IMR-90 (cell line): ENCODE results near the gene TCF12. TPM values are rescaled to one million over a fixed set of nuclear protein-coding genes. Genes with fewer than 3 reads are reported as not detected.

Experiments
- ATAC-seq: fragments of 200-7000 bp; cut with Tn5 transposase; 2 replicates; pipeline ENCODE4 v1.9.1; 2020; ENCODE audit warnings: low read depth, mild to moderate bottlenecking, moderate library complexity
- BruUV-seq: library from RNA; stranded (reverse); fragments of 400-500 nt; replicated peaks from 2 replicates; lab custom pipeline; 2021; lab: Mats Ljungman, UMichigan
- CTCF ChIA-PET: fragments of 300-600 bp; formaldehyde crosslinking; extraction: SDS; loops from one replicate; lab custom pipeline; 2021; ENCODE audit warnings: antibody characterized with exemption; lab: Yijun Ruan, JAX
- POLR2A ChIA-PET: fragments of 300-600 bp; sonication (Branson Sonifier 250); formaldehyde crosslinking; loops from one replicate; lab custom pipeline; 2022; ENCODE audit warnings: antibody characterized with exemption; ENCODE audit not compliant: unreplicated experiment; lab: Charles Lee
- DNase-seq: peaks from one replicate; pipeline ENCODE4 v3.0.0; 2013
- H2AFZ ChIP-seq: replicated peaks from 2 replicates; pipeline ENCODE3; 2013; ENCODE audit warnings: low read length, mild to moderate bottlenecking; ENCODE audit not compliant: poor library complexity
- H2AK5ac ChIP-seq: 2 replicates; pipeline ENCODE4 v1.6.1; 2013; ENCODE audit warnings: low read depth, low read length, inconsistent platforms
- H2AK9ac ChIP-seq: replicated peaks from 2 replicates; pipeline ENCODE3; 2013; ENCODE audit warnings: mild to moderate bottlenecking, low read depth, low read length, moderate library complexity; ENCODE audit not compliant: poor library complexity
- H2BK120ac ChIP-seq: 2 replicates; pipeline ENCODE4 v1.6.1; 2013; ENCODE audit warnings: low read depth, low read length, inconsistent platforms
- H2BK15ac ChIP-seq: 3 replicates; pipeline ENCODE4 v1.6.1; 2013; ENCODE audit warnings: low read depth, low read length, inconsistent platforms
- H2BK20ac ChIP-seq: 2 replicates; pipeline ENCODE4 v1.6.1; 2013; ENCODE audit warnings: low read depth, mild to moderate bottlenecking, inconsistent platforms, low read length, moderate library complexity
- H2BK5ac ChIP-seq: 2 replicates; pipeline ENCODE4 v1.6.1; 2013; ENCODE audit warnings: mild to moderate bottlenecking, low read depth, low read length, inconsistent platforms; ENCODE audit not compliant: poor library complexity, severe bottlenecking
- H3K14ac ChIP-seq: replicated peaks from 2 replicates; pipeline ENCODE4 v1.6.1; 2013; ENCODE audit warnings: low read depth, low read length, inconsistent platforms
- H3K18ac ChIP-seq: 2 replicates; pipeline ENCODE4 v1.6.1; 2013; ENCODE audit warnings: low read depth, low read length, control low read depth
- H3K23ac ChIP-seq: 2 replicates; pipeline ENCODE4 v1.6.1; 2013; ENCODE audit warnings: low read depth, low read length, inconsistent platforms
- H3K27ac ChIP-seq: 2 replicates; pipeline ENCODE4 v1.5.1; 2013; ENCODE audit warnings: mild to moderate bottlenecking, control low read depth, low read length; ENCODE audit not compliant: insufficient read depth
- H3K27me3 ChIP-seq: 2 replicates; pipeline ENCODE4 v1.6.1; 2013; ENCODE audit warnings: low read length; ENCODE audit not compliant: control insufficient read depth, insufficient read depth
- H3K36me3 ChIP-seq: 2 replicates; pipeline ENCODE4 v1.6.1; 2013; ENCODE audit warnings: low read length, mixed read lengths; ENCODE audit not compliant: control insufficient read depth, insufficient read depth
- H3K4ac ChIP-seq: 2 replicates; pipeline ENCODE4 v1.6.1; 2013; ENCODE audit warnings: low read depth, low read length, inconsistent platforms
- H3K4me1 ChIP-seq: 2 replicates; pipeline ENCODE4 v1.6.1; 2013; ENCODE audit warnings: low read length, mixed read lengths; ENCODE audit not compliant: control insufficient read depth, insufficient read depth
- H3K4me2 ChIP-seq: 2 replicates; pipeline ENCODE4 v1.6.1; 2013; ENCODE audit warnings: low read depth, mild to moderate bottlenecking, control low read depth, low read length, moderate library complexity
- H3K4me3 ChIP-seq: 2 replicates; pipeline ENCODE4 v1.5.1; 2013; ENCODE audit warnings: low read depth, mild to moderate bottlenecking, control low read depth, low read length, moderate library complexity; ENCODE audit not compliant: insufficient read depth
- H3K56ac ChIP-seq: 2 replicates; pipeline ENCODE4 v1.6.1; 2013; ENCODE audit warnings: low read length, inconsistent platforms; ENCODE audit not compliant: insufficient read depth; ENCODE audit errors: extremely low read depth
- H3K79me1 ChIP-seq, 2 experiments: 2 replicates each; pipeline ENCODE4 v1.6.1; 2013; ENCODE audit warnings: low read length in 2 of 2, inconsistent platforms in 1 of 2, low read depth in 1 of 2
- H3K9ac ChIP-seq: 2 replicates; pipeline ENCODE4 v1.6.1; 2013; ENCODE audit warnings: low read depth, low read length, control low read depth
- H3K9me1 ChIP-seq: 2 replicates; pipeline ENCODE4 v1.6.1; 2013; ENCODE audit warnings: low read length, inconsistent platforms; ENCODE audit not compliant: insufficient read depth
- H3K9me3 ChIP-seq: 2 replicates; pipeline ENCODE4 v1.6.1; 2013; ENCODE audit warnings: low read length; ENCODE audit not compliant: control insufficient read depth, insufficient read depth
- H4K20me1 ChIP-seq: 2 replicates; pipeline ENCODE4 v1.6.1; 2013; ENCODE audit warnings: low read length, inconsistent platforms; ENCODE audit not compliant: insufficient read depth
- H4K5ac ChIP-seq: 2 replicates; pipeline ENCODE4 v1.6.1; 2013; ENCODE audit warnings: mild to moderate bottlenecking, low read depth, low read length, control low read depth
- H4K8ac ChIP-seq, 2 experiments: 2 replicates each; pipeline ENCODE4 v1.6.1; 2013; ENCODE audit warnings: low read depth in 2 of 2, low read length in 2 of 2, control low read depth in 1 of 2, inconsistent platforms in 1 of 2
- H4K91ac ChIP-seq: 2 replicates; pipeline ENCODE4 v1.6.1; 2013; ENCODE audit warnings: low read depth, low read length, inconsistent platforms; ENCODE audit not compliant: insufficient read depth
- CEBPB ChIP-seq: IDR thresholded peaks from 2 replicates; pipeline ENCODE4 v1.6.1; 2012; ENCODE audit warnings: low read depth, low read length, improper control_type of control experiment
- CHD1 ChIP-seq: IDR thresholded peaks from 2 replicates; pipeline ENCODE4 v1.6.1; 2012; ENCODE audit warnings: low read depth, low read length, improper control_type of control experiment
- MAFK ChIP-seq: IDR thresholded peaks from 2 replicates; pipeline ENCODE4 v1.6.1; 2012; ENCODE audit warnings: low read depth, low read length, improper control_type of control experiment
- NFE2L2 ChIP-seq: fragments of 150-350 bp; IDR thresholded peaks from 2 replicates; pipeline ENCODE4 v1.6.1; 2016; ENCODE audit warnings: low read depth, mild to moderate bottlenecking, low read length
- RCOR1 ChIP-seq: IDR thresholded peaks from 2 replicates; pipeline ENCODE4 v1.6.1; 2012; ENCODE audit warnings: mild to moderate bottlenecking, low read length, improper control_type of control experiment; ENCODE audit not compliant: insufficient replicate concordance
- SMC3 ChIP-seq: fragments of 150-350 bp; IDR thresholded peaks from 2 replicates; pipeline ENCODE4 v1.6.1; 2016; ENCODE audit warnings: low read depth, mild to moderate bottlenecking, antibody characterized with exemption, low read length, moderate library complexity
- WGBS, 2 experiments: methylation state at CpG; one replicate each; pipeline versions ENCODE4 v1.1.5 to v1.1.7; 2013; ENCODE audit warnings: missing lambda C conversion rate in 2 of 2; ENCODE audit not compliant: insufficient read length in 1 of 2; ENCODE audit errors: extremely low coverage in 2 of 2; 5-methylcytosine and 5-hydroxymethylcytosine counted together
- dilution Hi-C: fragments of 300-500 bp; cut with HindIII; formaldehyde crosslinking; loops from one replicate; pipeline ENCODE4 v1.14.3; 2018; ENCODE audit warnings: low sequenced_read_pairs; ENCODE audit not compliant: unreplicated experiment
- in situ Hi-C: fragments of 300-500 bp; cut with MboI; formaldehyde crosslinking; loops from 3 replicates; pipeline ENCODE4 v1.14.3; 2019; ENCODE audit warnings: low sequenced_read_pairs, inconsistent platforms, mixed read lengths
- intact Hi-C: fragments of 100-400 bp; cut with micrococcal nuclease; formaldehyde crosslinking; loops from 2 replicates; pipeline ENCODE4 v1.10.0; 2022
- polyA plus RNA-seq, 3 experiments: library from polyadenylated mRNA; depleted of rRNA; stranded (reverse); fragments of >200 nt; gene quantifications; 2 replicates each; pipeline ENCODE4 v1.2.3, GENCODE V29; 2012; ENCODE audit warnings: low replicate concordance in 1 of 3
- total RNA-seq: library from RNA; depleted of rRNA; stranded (reverse); fragments of >200 nt; gene quantifications from 2 replicates; pipeline ENCODE4 v1.2.3, GENCODE V29; 2012
- TF ChIP-seq, protein P1 (sequence below): fragments of 150-350 bp; IDR thresholded peaks from 2 replicates; pipeline ENCODE4 v1.6.1; 2016; ENCODE audit warnings: low read depth, mild to moderate bottlenecking, low read length, moderate library complexity, borderline replicate concordance

TCF12 gene
- total and polyA plus RNA-seq, 2 of the 4 experiments (the other 2 are of a cell fraction), result 79.4 to 160 TPM

DNA sequence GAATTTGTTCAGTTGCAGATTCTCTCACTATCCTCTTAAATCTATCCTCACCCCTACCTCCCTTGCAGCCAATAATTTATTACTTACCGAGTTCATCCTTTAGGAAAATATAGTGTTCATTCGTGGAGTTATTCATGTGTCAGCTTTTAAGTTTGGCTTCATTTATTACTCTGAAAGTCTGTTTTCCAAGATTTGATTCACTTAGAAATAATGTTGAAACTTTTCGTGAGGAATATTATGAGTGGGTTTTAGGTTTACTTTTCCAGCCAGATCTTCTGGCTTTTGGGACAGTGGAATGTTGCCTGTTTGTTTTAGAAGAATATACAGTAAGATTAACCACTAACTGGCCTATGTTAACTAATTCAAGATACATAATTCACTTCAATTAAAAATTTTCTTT lies 296.9 kb downstream of the TCF12 start:
- Histone ChIP-seq H3K56ac (peak overlapping the region; percentile 66; the same call in 1 of the 2 replicates), H2BK120ac (peak overlapping the region; percentile 80), H2AFZ (no peak overlapping the region), H3K14ac (peak overlapping the region; percentile 58), H4K5ac (peak overlapping the region; percentile 74; the same call in 1 of the 2 replicates), H3K9me1 (no peaks in the 10 kb centered on the region), H3K27me3 (no peaks in the 10 kb centered on the region), H2AK5ac (no peak overlapping the region), H3K27ac (peak overlapping the region; percentile 66; the same call in 1 of the 2 replicates), H2BK20ac (peak overlapping the region; percentile 67; the same call in 1 of the 2 replicates), H3K18ac (peak overlapping the region; percentile 94; the same call in 1 of the 2 replicates), H2BK15ac (0 out of 3 replicates have a peak overlapping the region, but pooled peaks have one; percentile 31), H3K4me1 (peaks cover 13% of the 10 kb centered on the region), H3K4me2 (peak overlapping the region; percentile 98), H3K79me1 (peaks cover 3 to 32% of the 10 kb centered on the region in 2 experiments), H2BK5ac (peak overlapping the region; percentile 98), H3K4me3 (no peak overlapping the region; the same call in 1 of the 2 replicates), H4K91ac (peak overlapping the region; percentile 45; the same call in 1 of the 2 replicates), H3K36me3 (no peaks in the 10 kb centered on the region), H4K20me1 (no peaks in the 10 kb centered on the region), H3K4ac (peak overlapping the region; percentile 63), H4K8ac (peak overlapping the region in 1 of 2 experiments; percentile 68; a peak in 2 of 4 replicates), H3K9ac (peak overlapping the region; percentile 66; the same call in 1 of the 2 replicates), H3K23ac (peak overlapping the region; percentile 57; the same call in 1 of the 2 replicates), H2AK9ac (no peak overlapping the region), H3K9me3 (no peaks in the 10 kb centered on the region)
- in situ Hi-C loops, result loop anchor here (10.0 kb wide), 1 partner anchor 721 kb away; no protein-coding TSS in a partner anchor
- ChIA-PET POLR2A (no interaction called here), CTCF (interaction anchor here (1.1 kb wide), 1 partner anchor 68 kb away, joined by 4 read pairs; no protein-coding TSS in a partner anchor)
- no TSS peak for BruUV-seq
- ATAC-seq (peak; percentile 28; the same call in 1 of the 2 replicates), DNase-seq (peak; percentile 54)
- dilution Hi-C loops, result no loop called here
- WGBS, 2 experiments, result no CpG with 5 or more reads among the region's 3 CpGs
- intact Hi-C loops, result loop anchor here (5.0 kb wide), 1 partner anchor 483 kb away; the partner anchor contains the start of gene ZNF280D
- TF ChIP-seq, protein P1, sequence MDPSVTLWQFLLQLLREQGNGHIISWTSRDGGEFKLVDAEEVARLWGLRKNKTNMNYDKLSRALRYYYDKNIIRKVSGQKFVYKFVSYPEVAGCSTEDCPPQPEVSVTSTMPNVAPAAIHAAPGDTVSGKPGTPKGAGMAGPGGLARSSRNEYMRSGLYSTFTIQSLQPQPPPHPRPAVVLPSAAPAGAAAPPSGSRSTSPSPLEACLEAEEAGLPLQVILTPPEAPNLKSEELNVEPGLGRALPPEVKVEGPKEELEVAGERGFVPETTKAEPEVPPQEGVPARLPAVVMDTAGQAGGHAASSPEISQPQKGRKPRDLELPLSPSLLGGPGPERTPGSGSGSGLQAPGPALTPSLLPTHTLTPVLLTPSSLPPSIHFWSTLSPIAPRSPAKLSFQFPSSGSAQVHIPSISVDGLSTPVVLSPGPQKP, result no peak
- TF ChIP-seq RCOR1, result no peak
- no peak for TF ChIP-seq NFE2L2
- TF ChIP-seq CHD1, result no peak
- TF ChIP-seq SMC3, result no peak
- TF ChIP-seq CEBPB, result no peak
- TF ChIP-seq MAFK, result 0 out of 2 replicates have a peak, but pooled peaks have one; percentile 3
